Loucy (cell line): ENCODE data around the gene FBXL19.

Experiments used
- EZH2phosphoT487 ChIP-seq: fragments of 200-600 bp; IDR thresholded peaks from 2 replicates; pipeline ENCODE4 v1.6.1; 2018; ENCODE audit warnings: antibody characterized with exemption, mild to moderate bottlenecking, moderate library complexity, borderline replicate concordance
- TF ChIP-seq, protein P1 (sequence below): fragments of 200-600 bp; sonication (generic); conservative IDR thresholded peaks from 2 replicates; pipeline ENCODE4 v1.5.1; 2014; ENCODE audit warnings: mild to moderate bottlenecking, antibody characterized with exemption, low read length

DNA sequence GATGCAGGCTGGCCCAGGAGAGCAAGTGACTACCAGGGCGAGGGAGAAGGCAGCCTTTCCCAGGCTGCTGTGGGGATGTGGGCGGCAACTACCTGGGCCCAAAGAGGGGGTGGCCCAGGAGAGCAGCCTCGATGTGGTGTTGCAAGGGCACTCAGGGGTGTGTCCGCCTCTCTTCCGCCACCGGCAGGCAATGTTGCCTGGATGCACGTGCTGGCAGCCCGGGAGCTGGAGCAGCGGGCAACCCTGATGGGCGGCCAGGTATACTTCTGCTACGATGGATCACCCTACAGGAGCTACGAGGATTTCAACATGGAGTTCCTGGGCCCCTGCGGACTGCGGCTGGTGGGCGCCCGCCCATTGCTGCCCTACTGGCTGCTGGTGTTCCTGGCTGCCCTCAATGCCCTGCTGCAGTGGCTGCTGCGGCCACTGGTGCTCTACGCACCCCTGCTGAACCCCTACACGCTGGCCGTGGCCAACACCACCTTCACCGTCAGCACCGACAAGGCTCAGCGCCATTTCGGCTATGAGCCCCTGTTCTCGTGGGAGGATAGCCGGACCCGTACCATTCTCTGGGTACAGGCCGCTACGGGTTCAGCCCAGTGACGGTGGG is 64.3 kb downstream of the FBXL19 start:
- no peak for TF ChIP-seq EZH2phosphoT487
- TF ChIP-seq, protein P1, sequence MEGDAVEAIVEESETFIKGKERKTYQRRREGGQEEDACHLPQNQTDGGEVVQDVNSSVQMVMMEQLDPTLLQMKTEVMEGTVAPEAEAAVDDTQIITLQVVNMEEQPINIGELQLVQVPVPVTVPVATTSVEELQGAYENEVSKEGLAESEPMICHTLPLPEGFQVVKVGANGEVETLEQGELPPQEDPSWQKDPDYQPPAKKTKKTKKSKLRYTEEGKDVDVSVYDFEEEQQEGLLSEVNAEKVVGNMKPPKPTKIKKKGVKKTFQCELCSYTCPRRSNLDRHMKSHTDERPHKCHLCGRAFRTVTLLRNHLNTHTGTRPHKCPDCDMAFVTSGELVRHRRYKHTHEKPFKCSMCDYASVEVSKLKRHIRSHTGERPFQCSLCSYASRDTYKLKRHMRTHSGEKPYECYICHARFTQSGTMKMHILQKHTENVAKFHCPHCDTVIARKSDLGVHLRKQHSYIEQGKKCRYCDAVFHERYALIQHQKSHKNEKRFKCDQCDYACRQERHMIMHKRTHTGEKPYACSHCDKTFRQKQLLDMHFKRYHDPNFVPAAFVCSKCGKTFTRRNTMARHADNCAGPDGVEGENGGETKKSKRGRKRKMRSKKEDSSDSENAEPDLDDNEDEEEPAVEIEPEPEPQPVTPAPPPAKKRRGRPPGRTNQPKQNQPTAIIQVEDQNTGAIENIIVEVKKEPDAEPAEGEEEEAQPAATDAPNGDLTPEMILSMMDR, result no peak
